Suprapubic skin (tissue), 4 donors: ENCODE data around the gene NUDT21. TPM values are rescaled to one million over a fixed set of nuclear protein-coding genes. Genes with fewer than 3 reads are reported as not detected.

Experiments
- DNase-seq, 2 donors: peaks; one replicate each; pipeline ENCODE4 v3.0.0-alpha.2; 2019; ENCODE audit warnings: low spot score in 2 of 2
- H3K27ac ChIP-seq: fragments of 200-600 bp; sonication (generic); one replicate; pipeline ENCODE4 v1.5.1; 2019
- H3K27me3 ChIP-seq: fragments of 200-600 bp; sonication (generic); one replicate; pipeline ENCODE4 v1.5.1; 2019
- H3K36me3 ChIP-seq: fragments of 200-600 bp; sonication (generic); one replicate; pipeline ENCODE4 v1.5.1; 2019
- H3K4me1 ChIP-seq: fragments of 200-600 bp; sonication (generic); one replicate; pipeline ENCODE4 v1.5.1; 2019
- H3K4me3 ChIP-seq: fragments of 200-600 bp; sonication (generic); one replicate; pipeline ENCODE4 v1.5.1; 2019; ENCODE audit warnings: mild to moderate bottlenecking
- H3K9me3 ChIP-seq: fragments of 200-600 bp; sonication (generic); one replicate; pipeline ENCODE4 v1.5.1; 2019
- CTCF ChIP-seq, 2 donors: fragments of 200-600 bp in 1 of 2; fragments of 450-650 bp in 1 of 2; sonication (generic) in 1 of 2; IDR thresholded peaks; one replicate each; pipeline ENCODE4 v1.5.1; 2016 to 2019; ENCODE audit warnings: antibody characterized with exemption in 2 of 2, mild to moderate bottlenecking in 1 of 2, moderate library complexity in 1 of 2
- EP300 ChIP-seq: sonication (generic); formaldehyde crosslinking; IDR thresholded peaks from one replicate; pipeline ENCODE4 v1.6.1; 2017; ENCODE audit warnings: antibody characterized with exemption
- POLR2A ChIP-seq, 2 donors: fragments of 450-650 bp; IDR thresholded peaks; one replicate each; pipeline ENCODE4 v1.6.1; 2017; ENCODE audit warnings: antibody characterized with exemption in 2 of 2, mild to moderate bottlenecking in 2 of 2, moderate library complexity in 2 of 2
- POLR2AphosphoS5 ChIP-seq, 3 donors: sonication (generic); formaldehyde crosslinking; IDR thresholded peaks; one replicate each; pipeline ENCODE4 v1.6.1; 2017; ENCODE audit warnings: antibody characterized with exemption in 3 of 3
- WGBS: methylation state at CpG from one replicate; pipeline ENCODE4 v1.1.5; 2018; 5-methylcytosine and 5-hydroxymethylcytosine counted together
- total RNA-seq, 4 donors: library from RNA; depleted of rRNA; stranded (reverse); fragments of >200 nt; gene quantifications; one replicate each; pipeline ENCODE4 v1.1.0, GENCODE V29; 2016

Gene NUDT21
- total RNA-seq, 4 donors from 2014 or later: 36.9 to 49.8 (median 39.9) TPM

DNA sequence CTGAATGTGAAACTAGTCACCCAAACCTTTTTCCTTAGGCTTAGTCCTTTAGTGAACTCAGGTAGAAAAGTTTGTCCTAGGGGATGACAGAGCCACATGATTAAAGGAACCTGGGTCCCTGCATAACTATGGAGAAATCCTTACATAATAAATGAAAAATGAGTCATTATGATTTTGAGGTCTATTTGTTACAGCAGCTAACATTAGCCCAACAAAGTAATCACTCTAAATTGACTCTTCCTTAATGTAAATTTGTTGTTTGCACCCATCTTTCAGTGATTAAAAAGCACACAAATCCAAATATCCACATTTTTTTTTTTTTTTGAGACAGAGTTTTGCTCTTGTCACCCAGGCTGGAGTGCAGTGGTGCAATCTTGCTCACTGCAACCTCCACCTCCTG, 32.3 kb upstream of the NUDT21 start:
- H3K4me3 ChIP-seq: no peak overlapping the region
- no peaks in the 10 kb centered on the region for H3K27me3 ChIP-seq
- peaks cover 65% of the 10 kb centered on the region for H3K36me3 ChIP-seq
- no peaks in the 10 kb centered on the region for H3K4me1 ChIP-seq
- H3K27ac ChIP-seq: no peak overlapping the region
- TF ChIP-seq POLR2A (IDR thresholded peaks at IDR 0.05) (no peak), CTCF (IDR thresholded peaks at IDR 0.05) (no peak), POLR2AphosphoS5 (IDR thresholded peaks at IDR 0.05) (no peak), EP300 (no peak)
- DNase-seq: no peak
- no peaks in the 10 kb centered on the region for H3K9me3 ChIP-seq

- Histone ChIP-seq H3K4me1 (no peaks in the 10 kb centered on the region), H3K27me3 (no peaks in the 10 kb centered on the region), H3K4me3 (no peak overlapping the region), H3K36me3 (peaks cover 71% of the 10 kb centered on the region), H3K9me3 (no peaks in the 10 kb centered on the region), H3K27ac (no peak overlapping the region)
- no peak for DNase-seq
- TF ChIP-seq POLR2AphosphoS5 (IDR thresholded peaks at IDR 0.05) (no peak), CTCF (IDR thresholded peaks at IDR 0.05) (no peak), POLR2A (IDR thresholded peaks at IDR 0.05) (no peak), EP300 (no peak)
- WGBS: 91% methylated on average over 5 of the region's 5 CpGs
Observed at GRCh38 chr16:56482683-56483236, 31.6 kb upstream of the NUDT21 start.

- H3K4me3 ChIP-seq: no peak overlapping the region
- DNase-seq: no peak
- WGBS: 81% methylated on average over 2 of the region's 2 CpGs
- no peaks in the 10 kb centered on the region for H3K9me3 ChIP-seq
- no peak overlapping the region for H3K27ac ChIP-seq
- TF ChIP-seq POLR2A (IDR thresholded peaks at IDR 0.05): no peak
- TF ChIP-seq POLR2AphosphoS5 (IDR thresholded peaks at IDR 0.05): no peak
- TF ChIP-seq EP300: no peak
- TF ChIP-seq CTCF (IDR thresholded peaks at IDR 0.05): no peak
- H3K4me1 ChIP-seq: peaks cover 2% of the 10 kb centered on the region
- H3K36me3 ChIP-seq: peaks cover 81% of the 10 kb centered on the region
- no peaks in the 10 kb centered on the region for H3K27me3 ChIP-seq
Observed at GRCh38 chr16:56481468-56482122, 30.5 kb upstream of the NUDT21 start.

- no peaks in the 10 kb centered on the region for H3K9me3 ChIP-seq
- H3K27me3 ChIP-seq: no peaks in the 10 kb centered on the region
- 78% methylated on average over 7 of the region's 7 CpGs for WGBS
- H3K27ac ChIP-seq: no peak overlapping the region
- H3K36me3 ChIP-seq: peaks cover 88% of the 10 kb centered on the region
- no peak overlapping the region for H3K4me3 ChIP-seq
- TF ChIP-seq CTCF (IDR thresholded peaks at IDR 0.05) (no peak), POLR2A (IDR thresholded peaks at IDR 0.05) (no peak), EP300 (no peak), POLR2AphosphoS5 (IDR thresholded peaks at IDR 0.05) (no peak)
- peaks cover 2% of the 10 kb centered on the region for H3K4me1 ChIP-seq
- DNase-seq: no peak
Observed at GRCh38 chr16:56480776-56481467, 29.8 kb upstream of the NUDT21 start.

DNA sequence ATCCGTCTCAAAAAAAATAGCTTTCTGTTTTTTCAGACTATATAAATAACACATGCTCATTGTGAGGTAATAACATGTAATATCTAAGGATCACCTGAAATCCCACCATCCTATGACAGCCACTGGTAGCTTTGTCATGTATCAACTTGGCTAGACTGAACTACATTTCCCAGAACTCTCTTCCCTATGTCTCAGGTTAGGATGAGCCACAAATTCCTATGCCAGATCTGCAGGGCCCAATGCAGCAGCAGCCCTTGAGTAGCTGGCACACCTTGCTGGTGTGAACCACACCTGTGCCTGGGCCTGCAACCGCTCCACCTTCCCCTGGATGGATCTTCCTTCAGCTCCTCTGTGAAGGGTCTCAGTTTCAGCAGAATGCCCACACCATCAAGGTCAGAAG, 28.3 kb upstream of the NUDT21 start:
- Histone ChIP-seq H3K36me3 (peaks cover 92% of the 10 kb centered on the region), H3K4me1 (peaks cover 2% of the 10 kb centered on the region)
- no peak for DNase-seq

More for the DNA sequence above, 28.3 kb upstream of the NUDT21 start:
- no peaks in the 10 kb centered on the region for H3K27me3 ChIP-seq
- H3K4me3 ChIP-seq: no peak overlapping the region
- H3K27ac ChIP-seq: no peak overlapping the region
- no peaks in the 10 kb centered on the region for H3K9me3 ChIP-seq
- TF ChIP-seq POLR2AphosphoS5 (IDR thresholded peaks at IDR 0.05) (no peak), EP300 (no peak), POLR2A (IDR thresholded peaks at IDR 0.05) (no peak), CTCF (IDR thresholded peaks at IDR 0.05) (no peak)
- WGBS: 97% methylated on average over 2 of the region's 2 CpGs
